Measurements from ENCODE around the gene SHISAL1. TPM values are rescaled to one million over a fixed set of nuclear protein-coding genes. Genes with fewer than 3 reads are reported as not detected.

SHISAL1 gene
- total RNA-seq, 1 experiment from 2014 or later = 1.1 TPM

GRCh38 chr22:44360668-44361381, 48.1 kb upstream of the SHISAL1 start:
- Histone ChIP-seq H3K79me2 (ENCODE audit: low read length) (no peaks in the 10 kb centered on the region), H4K20me1 (ENCODE audit: low read length) (no peaks in the 10 kb centered on the region), H3K4me2 (ENCODE audit: low read length) (peak overlapping the region; percentile 88), H3K9me3 (ENCODE audit: low read length) (no peaks in the 10 kb centered on the region), H3K9ac (ENCODE audit: low read length) (peak overlapping the region; percentile 83), H3K27ac (ENCODE audit: low read length) (peak overlapping the region; percentile 100), H2AFZ (ENCODE audit: low read length) (peak overlapping the region; percentile 53), H3K4me1 (ENCODE audit: insufficient read depth, low read length) (peaks cover 48% of the 10 kb centered on the region), H3K36me3 (ENCODE audit: low read depth, low read length) (no peaks in the 10 kb centered on the region), H3K27me3 (ENCODE audit: low read length) (no peaks in the 10 kb centered on the region), H3F3A (ENCODE audit: low read length, unreplicated experiment) (peaks cover 10% of the 10 kb centered on the region), H3K9me2 (replicated peaks; ENCODE audit: low read length) (no peaks in the 10 kb centered on the region), H3K4me3 (ENCODE audit: low read length) (peak overlapping the region; percentile 49; the same call in 1 of the 2 replicates)
- TF ChIP-seq EZH2phosphoT487 (IDR thresholded peaks at IDR 0.05; ENCODE audit: borderline replicate concordance, low read length) = no peak
- 0 out of 2 replicates have a peak, but pooled peaks have one; percentile 15 for TF ChIP-seq CTCF (conservative IDR thresholded peaks at IDR 0.05; ENCODE audit: low read depth, low read length)
- intact Hi-C loops (cut with micrococcal nuclease) = loop anchor here (1.0 kb wide), 1 partner anchor 88 kb away; no protein-coding TSS in a partner anchor
- no TSS peak for BruUV-seq (replicated peaks)
- ChIA-PET POLR2A (ENCODE audit: unreplicated experiment) (no interaction called here), CTCF (no interaction called here)
- DNase-seq = peak; percentile 94
- ATAC-seq = peak; percentile 68

- H3K9me3 ChIP-seq (ENCODE audit: low read length) = no peaks in the 10 kb centered on the region
- peak overlapping the region; percentile 53; the same call in 1 of the 2 replicates for H2AFZ ChIP-seq (ENCODE audit: low read length)
- H3K9me2 ChIP-seq (replicated peaks; ENCODE audit: low read length) = no peaks in the 10 kb centered on the region
- TF ChIP-seq EZH2 (IDR thresholded peaks at IDR 0.05; ENCODE audit: low read length, unreplicated experiment) (no peak), EZH2phosphoT487 (IDR thresholded peaks at IDR 0.05; ENCODE audit: borderline replicate concordance, low read length) (no peak), CTCF (conservative IDR thresholded peaks at IDR 0.05; ENCODE audit: low read depth, low read length) (no peak)
- no peaks in the 10 kb centered on the region for H3K27me3 ChIP-seq (ENCODE audit: low read length)
- intact Hi-C loops (cut with micrococcal nuclease) = no loop called here
- BruUV-seq (replicated peaks) = no TSS peak
- peak overlapping the region; percentile 88 for H3K4me2 ChIP-seq (ENCODE audit: low read length)
- H4K20me1 ChIP-seq (ENCODE audit: low read length) = no peaks in the 10 kb centered on the region
- no peaks in the 10 kb centered on the region for H3K36me3 ChIP-seq (ENCODE audit: low read depth, low read length)
- H3F3A ChIP-seq (ENCODE audit: low read length, unreplicated experiment) = peaks cover 10% of the 10 kb centered on the region
- no peaks in the 10 kb centered on the region for H3K79me2 ChIP-seq (ENCODE audit: low read length)
- peaks cover 48% of the 10 kb centered on the region for H3K4me1 ChIP-seq (ENCODE audit: insufficient read depth, low read length)
- CTCF ChIA-PET = no interaction called here
- peak overlapping the region; percentile 100 for H3K27ac ChIP-seq (ENCODE audit: low read length)
- no peak for ATAC-seq
- no peak overlapping the region; the same call in 1 of the 2 replicates for H3K4me3 ChIP-seq (ENCODE audit: low read length)
- H3K9ac ChIP-seq (ENCODE audit: low read length) = peak overlapping the region; percentile 83
- DNase-seq = no peak
- POLR2A ChIA-PET (ENCODE audit: unreplicated experiment) = no interaction called here
Measured at GRCh38 chr22:44360306-44360667, 47.5 kb upstream of the SHISAL1 start.

DNA sequence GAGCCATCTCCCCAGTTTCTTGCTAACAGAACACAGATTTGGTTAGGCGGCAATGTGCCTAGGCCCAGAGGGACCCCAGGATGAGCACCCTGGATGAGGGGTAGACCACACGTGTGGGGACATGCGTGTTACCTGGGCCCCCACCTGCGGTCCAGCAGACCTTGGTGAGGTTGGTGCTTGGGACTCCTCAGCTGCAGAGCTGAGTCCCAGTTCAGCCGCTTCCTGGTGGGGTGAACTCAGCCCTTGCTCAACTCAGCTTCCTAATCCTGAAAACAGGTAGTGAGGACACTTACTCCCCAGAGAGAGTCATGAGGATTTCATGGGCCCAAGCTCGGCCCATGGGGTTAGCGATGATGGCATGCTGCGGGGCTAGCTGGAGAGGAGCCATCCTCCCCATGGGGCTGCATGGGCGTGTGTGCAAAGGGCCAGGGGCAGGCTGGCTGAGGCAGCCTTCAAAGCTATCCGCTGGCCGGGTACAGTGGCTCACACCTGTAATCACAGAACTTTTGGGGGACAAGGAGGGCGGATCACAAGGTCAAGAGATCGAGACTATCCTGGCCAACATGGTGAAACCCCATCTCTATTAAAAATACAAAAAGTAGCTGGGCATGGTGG, 46.9 kb upstream of the SHISAL1 start:
- peak overlapping the region; percentile 100; the same call in 1 of the 2 replicates for H3K27ac ChIP-seq (ENCODE audit: low read length)
- intact Hi-C loops (cut with micrococcal nuclease) = no loop called here
- ChIA-PET POLR2A (ENCODE audit: unreplicated experiment) (no interaction called here), CTCF (no interaction called here)
- TF ChIP-seq CTCF (conservative IDR thresholded peaks at IDR 0.05; ENCODE audit: low read depth, low read length) = no peak
- TF ChIP-seq EZH2 (IDR thresholded peaks at IDR 0.05; ENCODE audit: low read length, unreplicated experiment) = no peak
- no peak for TF ChIP-seq EZH2phosphoT487 (IDR thresholded peaks at IDR 0.05; ENCODE audit: borderline replicate concordance, low read length)
- no peak overlapping the region for H3K4me2 ChIP-seq (ENCODE audit: low read length)
- BruUV-seq (replicated peaks) = no TSS peak
- H4K20me1 ChIP-seq (ENCODE audit: low read length) = no peaks in the 10 kb centered on the region
- H3K9me3 ChIP-seq (ENCODE audit: low read length) = no peaks in the 10 kb centered on the region
- no peak overlapping the region for H3K4me3 ChIP-seq (ENCODE audit: low read length)
- H3F3A ChIP-seq (ENCODE audit: low read length, unreplicated experiment) = peaks cover 10% of the 10 kb centered on the region
- no peak for DNase-seq
- no peak overlapping the region for H2AFZ ChIP-seq (ENCODE audit: low read length)
- no peak for ATAC-seq
- H3K36me3 ChIP-seq (ENCODE audit: low read depth, low read length) = no peaks in the 10 kb centered on the region
- no peaks in the 10 kb centered on the region for H3K27me3 ChIP-seq (ENCODE audit: low read length)
- no peak overlapping the region for H3K9ac ChIP-seq (ENCODE audit: low read length)
- no peaks in the 10 kb centered on the region for H3K9me2 ChIP-seq (replicated peaks; ENCODE audit: low read length)
- peaks cover 48% of the 10 kb centered on the region for H3K4me1 ChIP-seq (ENCODE audit: insufficient read depth, low read length)
- no peaks in the 10 kb centered on the region for H3K79me2 ChIP-seq (ENCODE audit: low read length)

Measured in PC-3 (cell line).